Activated CD8-positive, alpha-beta memory T cell treated with anti-CD3 and anti-CD28 coated beads, Interleukin-2, amount 50 U/mL, for 24 hours (primary cell): ENCODE results near the gene TP53RK.
"Not testable (repeated sequence)": the region's sequence is repeated elsewhere in the genome, so short reads cannot be mapped to it uniquely, and the experiment has no call there.

Source experiments
- DNase-seq: peaks from one replicate; pipeline ENCODE4 v3.0.0-alpha.2; 2020; ENCODE audit errors: extremely low read depth

TP53RK gene

DNA sequence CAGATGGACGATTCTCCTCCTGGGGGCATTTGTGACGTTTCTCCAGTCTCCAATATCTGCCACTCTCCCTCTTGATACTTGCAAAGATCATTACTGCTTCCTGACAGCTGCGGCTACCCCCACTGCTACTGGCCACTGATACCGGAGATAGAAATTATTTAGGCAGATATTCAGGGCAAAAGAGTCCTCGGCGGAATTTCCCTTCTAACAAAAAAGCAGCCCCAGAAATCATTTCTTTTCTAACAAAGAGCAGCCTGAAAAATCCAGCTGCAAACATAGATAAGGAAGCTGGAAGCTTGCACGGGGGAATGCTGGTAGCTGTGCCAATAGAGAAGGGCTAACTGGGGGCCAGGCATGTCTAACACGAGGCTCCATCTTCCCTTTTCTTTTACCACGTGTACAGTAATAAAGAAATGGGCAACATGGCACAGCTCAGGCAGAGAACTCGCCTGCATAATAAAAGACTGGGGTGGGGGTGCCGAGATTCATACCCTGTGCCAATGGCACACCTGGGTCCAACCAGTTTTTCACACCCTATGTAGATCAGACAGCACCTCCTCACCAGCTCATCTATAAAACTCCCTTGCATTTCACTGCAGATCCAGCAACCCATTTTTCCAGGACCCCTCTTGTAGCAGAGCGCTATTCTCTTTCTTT is 6.1 kb downstream of the TP53RK start:
- no peak for DNase-seq

DNA sequence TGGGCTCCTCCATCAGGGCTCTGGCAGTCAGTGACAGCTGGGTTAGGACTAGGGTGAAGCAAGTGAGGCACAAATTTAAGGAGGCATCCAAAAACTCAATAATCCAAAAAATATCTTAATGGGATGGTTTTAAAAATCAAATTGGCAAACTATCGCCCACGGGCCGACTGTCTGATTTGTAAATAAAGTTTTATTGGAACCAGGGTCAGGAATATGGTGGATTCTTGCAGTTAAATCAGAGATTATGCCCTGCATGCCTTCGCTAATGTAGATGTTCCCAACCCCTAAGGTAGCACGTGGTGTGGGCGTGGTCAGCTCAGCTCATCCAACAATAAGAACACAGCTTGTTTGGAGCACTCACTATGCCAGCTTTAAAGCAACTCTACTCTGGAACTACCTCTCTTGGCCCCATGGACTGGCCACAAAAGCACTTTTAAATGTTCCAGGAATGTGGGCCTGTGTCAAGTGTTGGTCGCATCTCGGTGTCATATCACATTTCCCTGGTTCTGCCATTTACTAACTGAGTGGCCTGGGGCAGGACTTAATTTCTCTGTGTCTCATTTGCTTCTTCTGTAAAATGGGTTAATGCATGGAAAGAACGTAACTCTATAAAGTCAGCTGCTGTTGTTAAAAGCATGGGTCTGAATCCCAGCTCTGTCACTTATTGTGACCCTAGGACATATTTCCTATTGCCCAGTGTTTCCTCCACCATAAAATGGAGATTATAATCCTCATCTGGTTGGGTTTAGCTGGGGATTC is 7.0 kb downstream of the TP53RK start:
- no peak for DNase-seq

DNA sequence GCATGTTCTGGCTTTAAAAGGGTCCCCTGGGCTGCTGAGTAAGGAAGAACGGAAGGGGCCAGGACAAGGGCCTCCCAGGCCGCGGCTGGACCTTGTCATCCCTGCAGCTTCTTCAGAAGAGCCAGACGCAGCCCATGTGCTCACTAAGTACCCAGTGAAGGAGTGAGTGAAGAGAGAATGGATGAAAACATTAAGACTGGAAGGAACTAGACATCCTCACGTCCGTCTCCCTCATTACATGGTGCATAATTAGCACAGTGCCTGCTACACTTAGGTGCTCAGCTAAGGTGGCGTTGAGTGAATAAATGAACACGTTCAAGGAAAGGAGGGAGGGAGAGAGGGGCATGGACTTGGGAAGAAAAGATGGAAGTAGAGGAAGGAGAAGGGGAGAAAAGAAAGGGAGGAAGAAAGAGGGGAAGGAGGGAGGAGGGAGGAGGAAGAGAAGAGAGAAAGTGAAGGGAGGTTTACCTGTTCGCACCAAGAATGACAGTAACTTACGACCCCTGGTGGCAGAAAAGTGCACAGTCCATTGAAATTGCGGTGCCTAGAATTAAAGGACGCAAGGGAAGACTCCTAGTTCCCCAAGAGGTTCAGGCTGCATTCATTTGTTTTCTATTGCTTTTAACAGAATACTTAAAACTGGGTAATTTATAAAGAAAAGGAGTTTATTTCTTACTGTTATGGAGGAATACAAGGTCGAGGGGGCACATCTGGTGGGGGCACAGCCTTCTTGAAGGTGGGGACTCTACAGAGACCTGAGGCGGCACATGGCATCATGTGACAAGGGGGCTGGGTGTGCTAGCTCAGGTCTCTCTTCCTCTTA is 8.0 kb downstream of the TP53RK start:
- DNase-seq: peak; percentile 31

DNA sequence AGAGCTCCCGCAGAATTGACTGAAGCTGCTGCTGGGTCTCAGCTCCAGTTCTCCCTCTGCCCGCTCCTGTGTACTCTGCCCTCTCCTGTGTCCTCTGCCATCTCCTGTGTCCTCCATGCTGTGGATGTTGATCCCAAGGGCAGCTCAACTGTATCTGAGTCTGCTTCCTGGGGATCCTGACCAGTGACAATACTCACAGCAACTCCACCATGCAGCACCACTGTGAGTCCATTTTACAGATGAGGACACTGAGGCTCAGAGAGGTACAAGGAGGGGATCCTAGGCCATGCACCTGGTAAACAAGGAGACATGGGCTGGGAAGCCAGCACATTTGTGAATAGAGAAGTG is 8.6 kb downstream of the TP53RK start:
- no peak for DNase-seq

DNA sequence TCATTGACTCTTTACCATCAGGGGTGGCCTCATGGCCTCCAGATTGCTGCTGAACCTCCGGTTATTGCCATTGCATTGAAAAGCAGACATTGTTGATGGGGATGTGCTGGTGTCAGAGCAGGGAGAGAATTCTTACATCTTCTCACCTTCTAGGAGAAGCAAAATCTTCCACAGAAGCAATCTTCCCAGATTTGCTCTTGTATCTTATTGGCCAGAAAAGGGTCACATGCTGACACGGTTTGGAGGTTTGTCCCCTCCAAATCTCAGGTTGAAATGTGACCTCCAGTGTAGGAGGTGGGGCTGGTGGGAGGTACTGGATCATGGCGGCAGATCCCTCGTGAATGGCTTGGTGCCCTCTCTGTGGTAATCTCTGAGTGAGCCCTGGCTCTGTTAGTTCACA is 10.7 kb downstream of the TP53RK start:
- no peak for DNase-seq

DNA sequence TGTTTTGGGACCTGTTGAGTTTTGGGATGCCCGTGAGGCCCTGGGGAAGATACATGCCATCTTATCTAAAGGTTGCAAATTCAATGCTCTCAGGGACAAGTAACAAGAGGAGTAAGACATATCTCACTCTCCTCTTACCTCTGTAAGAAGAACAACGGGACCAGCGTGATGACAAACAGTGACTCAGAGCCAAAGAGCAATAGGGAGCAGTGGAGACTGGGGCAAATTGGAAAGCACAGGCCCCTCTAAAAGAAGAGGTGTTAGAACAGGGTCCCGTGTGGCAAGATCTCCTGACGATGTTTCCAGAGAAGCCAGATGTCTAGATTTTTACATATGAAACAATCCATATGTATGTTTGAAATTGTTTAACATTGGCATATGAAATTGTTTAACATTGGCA is 11.6 kb downstream of the TP53RK start:
- no peak for DNase-seq

DNA sequence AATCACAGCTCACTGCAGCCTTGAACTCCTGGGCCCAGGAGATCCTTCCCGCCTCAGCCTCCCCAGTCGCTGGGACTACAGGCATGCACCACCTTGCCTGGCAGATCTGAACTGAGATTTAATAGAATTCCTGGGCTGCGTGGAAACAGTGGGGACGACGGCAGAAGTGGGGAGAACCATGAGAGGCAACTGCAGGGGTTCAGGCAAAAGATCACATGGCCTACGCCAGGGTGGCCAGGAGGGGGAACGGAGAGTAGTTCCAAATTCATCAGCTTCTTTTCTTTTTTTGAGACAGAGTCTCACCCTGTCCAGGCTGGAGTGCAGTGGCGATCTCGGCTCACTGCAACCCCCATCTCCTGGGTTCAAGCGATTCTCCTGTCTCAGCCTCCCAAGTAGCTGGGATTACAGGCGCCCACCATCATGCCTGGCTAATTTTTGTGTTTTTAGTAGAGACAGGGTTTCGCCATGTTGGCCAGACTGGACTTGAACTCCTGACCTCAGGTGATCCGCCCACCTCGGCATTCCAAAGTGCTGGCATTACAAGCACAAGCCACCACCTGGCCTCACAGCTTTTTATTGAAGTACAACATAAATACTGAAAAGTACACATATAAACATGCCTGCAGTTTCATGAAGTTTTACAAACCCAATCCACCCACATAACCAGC is 12.5 kb downstream of the TP53RK start:
- DNase-seq: not testable (repeated sequence)

DNA sequence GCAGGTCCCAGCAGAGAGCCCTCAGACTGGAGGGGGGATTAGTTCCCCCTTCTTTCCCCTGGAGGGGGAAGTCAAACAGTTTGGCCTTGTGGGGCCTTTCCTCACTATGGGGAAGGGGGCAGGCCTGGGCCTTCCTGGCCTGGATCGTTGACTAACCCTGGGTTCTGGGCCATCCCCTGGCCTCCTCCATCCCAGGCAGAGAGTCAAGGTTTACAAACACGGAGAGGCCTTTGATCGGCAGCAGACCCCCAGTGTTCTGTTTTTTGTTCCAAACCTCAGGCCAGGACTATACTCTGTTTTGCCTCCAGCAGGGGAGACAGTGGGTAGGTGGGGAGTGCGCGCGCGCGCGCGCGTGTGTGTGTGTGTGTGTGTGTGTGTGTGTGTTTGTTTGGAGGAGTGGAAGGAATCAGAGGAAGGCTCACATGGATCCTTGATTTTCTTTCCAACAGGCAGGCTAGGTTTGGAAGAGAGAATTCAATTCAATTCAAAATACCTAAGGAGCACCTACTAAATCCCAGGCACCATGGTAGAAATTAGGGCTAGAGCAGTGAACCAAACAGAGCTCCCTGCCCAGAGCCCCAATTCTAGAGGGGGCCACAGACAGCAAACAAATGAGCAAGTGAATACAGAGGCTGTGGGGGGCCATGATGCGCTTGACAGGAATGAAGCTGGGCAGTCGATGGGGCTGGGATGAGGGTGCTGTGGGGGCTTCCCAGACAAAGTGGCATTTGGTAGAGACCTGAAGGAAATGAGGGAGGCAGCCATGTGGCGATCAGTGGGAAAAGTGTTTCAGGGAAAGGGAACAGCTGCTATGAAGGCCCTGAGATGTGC is 14.8 kb downstream of the TP53RK start:
- no peak for DNase-seq

DNA sequence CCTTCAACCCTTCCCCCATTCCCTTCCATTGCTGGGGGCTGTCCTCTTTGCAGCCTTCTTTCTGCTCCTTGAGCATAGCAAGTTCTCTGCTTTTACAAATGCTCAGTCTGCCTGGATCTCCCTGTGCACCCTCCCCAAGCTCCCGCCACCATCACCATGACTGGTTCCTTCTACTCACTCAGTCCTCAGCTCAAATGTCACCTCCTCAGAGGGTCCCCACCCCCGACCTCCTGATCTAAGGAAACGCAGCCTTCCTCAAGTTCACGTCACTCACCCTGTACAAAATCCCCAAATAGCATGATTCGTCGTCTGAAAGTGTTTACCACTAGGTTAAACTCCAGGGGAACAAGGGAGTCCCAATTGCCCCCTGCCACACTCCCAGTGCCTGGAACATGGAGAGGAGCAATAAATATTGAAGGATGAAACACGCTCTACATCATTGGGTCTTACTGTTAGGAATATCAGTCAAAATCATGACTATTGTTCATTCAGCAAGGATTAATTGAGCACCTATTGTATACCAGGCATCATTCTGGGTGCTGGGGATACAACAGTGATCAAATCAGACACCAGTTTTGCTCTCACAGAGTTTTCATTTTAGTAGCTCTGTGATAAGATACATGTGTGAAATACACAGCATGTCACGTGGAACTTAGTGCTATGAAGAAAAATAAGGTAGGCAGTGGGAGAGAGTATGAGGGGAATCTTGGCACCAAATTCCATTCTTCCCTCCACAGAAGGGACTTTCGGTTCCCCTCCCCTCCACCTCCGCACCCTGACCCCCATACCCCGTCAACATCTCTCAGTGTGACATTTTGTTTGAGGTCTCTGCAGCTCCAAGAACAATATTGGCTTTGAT is 15.6 kb downstream of the TP53RK start:
- no peak for DNase-seq

DNA sequence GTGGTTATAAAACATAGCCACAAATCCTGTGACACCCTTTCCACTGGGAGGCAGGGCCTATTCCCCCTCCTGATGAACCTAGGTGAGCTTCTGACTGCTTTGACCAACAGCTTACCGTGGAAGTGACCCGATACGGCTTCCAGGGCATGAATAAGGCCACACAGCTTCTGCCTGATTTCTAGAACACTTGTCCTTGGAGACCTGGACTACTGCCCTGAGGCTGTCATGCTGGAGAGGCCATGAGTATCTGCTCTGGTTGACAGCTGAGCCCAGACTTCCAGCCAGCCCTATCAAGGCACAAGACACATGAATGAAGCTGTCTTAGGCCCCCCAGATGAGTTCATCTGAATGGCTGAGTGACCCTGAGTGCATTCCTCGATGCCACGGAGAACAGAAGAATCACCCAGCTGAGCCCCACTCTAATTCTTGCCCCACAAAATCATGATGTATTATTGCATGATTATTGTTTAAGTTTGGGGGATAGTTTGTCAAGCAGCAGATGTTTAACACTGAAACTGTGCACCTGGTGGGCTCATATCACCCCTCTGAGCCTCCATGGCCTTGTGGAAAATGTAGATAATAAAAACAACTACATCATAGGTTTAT is 16.6 kb downstream of the TP53RK start:
- DNase-seq: no peak

DNA sequence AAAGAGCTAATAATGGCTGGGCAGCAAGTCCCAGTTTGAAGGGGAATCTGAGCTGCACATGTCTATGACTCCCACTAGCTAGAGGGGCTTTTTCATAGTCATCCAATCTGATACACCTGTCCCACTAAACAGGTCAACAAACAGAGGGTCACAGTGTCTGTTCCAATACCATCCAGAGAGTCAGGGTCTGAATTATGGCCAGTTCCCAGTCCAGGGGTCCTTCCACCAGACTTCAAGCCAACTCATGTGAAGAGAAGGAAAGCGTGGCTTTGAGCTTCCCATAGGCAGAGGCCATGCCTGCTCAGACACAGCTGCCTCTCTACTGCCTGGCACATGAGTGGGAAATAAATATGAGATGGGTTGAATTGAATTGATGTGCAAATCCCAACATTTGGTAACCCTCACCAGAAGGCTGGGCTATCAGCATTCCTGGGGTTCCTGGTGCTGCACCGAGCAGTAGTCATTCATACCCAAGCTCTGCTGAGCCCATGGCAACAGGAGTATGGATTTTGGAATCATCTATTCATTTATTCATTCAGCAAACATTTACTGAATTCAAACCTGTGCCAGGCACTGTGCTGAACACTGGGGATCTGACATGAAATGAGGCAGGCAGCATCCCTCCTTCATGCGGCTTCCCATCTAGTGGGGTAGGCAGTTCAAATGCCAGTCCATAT is 17.2 kb downstream of the TP53RK start:
- DNase-seq: no peak

DNA sequence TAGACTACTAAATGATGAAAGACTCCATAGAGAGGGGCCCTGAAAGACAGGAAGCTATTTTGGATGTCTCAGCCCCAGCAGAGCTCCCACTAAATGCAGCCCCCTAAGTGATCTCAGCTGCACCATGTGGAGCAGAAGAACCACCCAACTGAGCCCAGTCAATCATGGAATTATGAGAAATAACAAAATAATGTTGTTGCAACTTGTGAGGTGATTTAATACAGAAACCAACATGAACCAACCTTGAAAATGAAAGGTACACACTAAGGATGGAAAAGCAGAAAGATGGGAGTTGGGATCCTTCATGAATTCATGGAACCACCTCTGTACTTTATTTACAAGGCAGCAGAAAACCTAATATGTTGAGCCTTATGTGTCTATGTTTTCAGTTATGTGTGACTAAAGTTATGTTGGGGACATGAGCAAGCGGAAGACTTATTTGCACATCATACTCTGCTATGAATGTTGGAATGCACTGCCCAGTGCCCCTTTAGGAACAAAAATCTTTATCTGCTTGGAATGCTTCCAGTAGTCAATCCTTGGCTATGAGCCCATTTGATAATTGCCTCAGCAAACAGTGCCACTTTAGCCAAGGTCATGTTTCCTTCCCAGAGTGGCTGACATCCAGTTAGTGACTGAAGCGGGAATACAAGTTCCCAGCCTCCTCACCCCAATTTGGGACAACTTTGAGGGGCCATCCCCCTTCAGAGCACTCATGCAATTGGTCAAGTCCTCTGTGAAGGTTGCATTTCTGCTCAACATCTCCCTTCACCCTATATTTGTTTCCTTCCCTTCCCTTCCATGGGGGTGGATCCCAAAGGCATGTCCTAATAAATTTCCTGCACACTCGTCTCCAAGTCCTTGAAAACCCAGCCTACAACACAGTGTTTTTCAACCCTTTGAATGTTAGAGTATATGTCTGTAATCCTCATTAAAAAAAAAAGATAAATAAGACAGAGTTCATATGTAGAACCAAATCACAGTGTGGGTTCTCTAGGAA is 18.4 kb downstream of the TP53RK start:
- no peak for DNase-seq

DNA sequence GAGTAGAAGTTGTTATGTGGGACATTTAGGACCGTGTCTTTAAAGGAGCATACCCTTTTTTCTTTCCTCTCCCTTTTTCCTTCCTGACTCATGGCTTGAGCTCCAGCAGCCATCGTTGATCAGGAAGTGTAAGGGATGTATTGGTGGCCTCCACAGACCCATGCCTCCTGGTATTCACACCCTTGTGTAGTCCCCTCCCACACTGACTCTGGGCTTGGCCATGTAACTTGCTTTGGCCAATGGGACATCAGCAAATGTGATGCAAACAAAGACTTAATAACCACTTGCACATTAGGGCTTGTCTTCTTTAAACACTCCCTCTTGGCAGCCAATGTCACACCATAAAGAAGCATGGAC is 19.0 kb downstream of the TP53RK start:
- no peak for DNase-seq

DNA sequence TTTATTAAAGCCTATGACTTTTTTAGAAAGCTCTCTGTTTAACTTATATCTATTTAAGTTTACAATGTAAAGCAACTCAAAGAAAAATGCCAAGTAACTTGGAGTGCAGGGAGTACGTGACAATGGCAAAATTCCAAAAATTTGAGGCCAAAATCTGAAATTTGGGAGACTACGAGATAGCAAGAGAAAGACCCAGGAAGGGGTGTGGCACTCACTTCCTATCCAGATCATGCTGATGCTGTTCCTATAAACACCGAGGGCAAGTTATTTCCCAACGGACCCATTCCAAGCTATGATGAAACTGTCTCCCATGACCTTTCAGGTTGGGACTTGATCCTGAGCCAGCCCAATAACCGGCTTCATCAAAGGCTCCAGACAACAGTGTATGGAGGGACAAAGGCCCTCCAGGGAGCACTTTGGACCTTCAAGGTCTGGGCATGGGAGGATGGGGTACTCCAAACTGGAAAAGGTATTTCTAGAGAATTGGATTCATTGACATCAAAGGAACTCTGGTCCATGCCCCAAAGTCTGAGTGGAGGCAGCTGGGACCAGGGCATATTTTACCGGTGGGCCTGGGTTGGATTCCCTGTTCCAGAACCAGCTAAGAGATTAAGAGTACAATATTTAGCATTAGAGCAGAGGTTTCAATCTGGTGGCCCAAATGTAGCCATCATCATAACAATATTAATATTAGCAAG is 22.3 kb downstream of the TP53RK start:
- no peak for DNase-seq

DNA sequence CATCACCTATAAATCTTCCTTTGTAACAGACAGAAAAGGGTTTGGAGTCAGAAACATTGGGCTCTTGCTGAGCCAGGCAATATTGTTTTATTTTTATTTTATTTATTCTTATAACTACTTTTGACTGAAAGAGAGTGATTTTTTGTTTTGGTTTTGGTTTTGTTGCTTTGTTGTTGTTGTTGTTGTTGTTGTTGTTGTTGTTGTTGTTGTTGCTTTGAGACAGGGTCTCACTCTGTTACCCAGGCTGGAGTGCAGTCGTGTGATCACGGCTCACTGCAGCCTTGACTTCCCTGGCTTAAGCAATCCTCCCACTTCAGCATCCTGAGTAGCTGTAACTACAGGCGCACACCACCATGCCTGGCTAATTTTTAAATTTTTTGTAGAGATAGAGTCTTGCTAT is 22.9 kb downstream of the TP53RK start:
- DNase-seq: no peak

DNA sequence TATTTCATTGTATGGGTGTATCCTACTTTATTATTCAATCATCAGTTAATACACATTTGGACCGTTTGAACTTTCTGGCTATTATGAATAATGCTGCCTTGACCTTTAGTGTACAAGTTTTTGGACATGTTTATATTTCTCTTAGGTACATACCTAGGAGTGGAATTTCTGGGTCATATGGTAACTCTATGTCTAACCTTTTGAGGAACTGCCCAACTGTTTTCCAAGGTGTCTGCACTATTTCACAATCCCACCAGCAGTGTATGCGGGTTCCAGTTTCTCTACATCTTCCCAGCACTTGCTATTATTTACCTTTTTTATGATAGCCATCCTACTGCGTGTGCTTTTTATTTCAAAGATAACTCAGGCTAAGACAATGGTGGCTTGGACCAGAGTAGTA is 23.6 kb downstream of the TP53RK start:
- no peak for DNase-seq

DNA sequence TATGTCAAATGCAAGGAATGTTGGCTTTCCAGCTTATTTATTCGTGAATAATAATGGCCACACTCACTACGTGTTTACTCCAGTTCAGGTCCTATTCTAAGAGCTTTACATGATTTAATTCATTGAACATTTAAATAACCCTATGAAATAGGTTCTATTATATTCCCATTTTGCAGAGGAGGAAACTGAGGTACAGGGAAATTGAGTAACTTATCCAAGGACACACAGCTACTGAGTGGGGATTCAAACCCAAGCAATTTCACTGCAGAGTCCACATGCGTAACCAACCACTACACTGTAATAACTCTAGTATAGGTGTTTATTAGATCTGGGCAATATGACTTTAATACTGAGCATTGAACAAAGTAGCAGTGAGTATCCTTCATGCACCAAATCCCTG is 25.7 kb downstream of the TP53RK start:
- DNase-seq: no peak

DNA sequence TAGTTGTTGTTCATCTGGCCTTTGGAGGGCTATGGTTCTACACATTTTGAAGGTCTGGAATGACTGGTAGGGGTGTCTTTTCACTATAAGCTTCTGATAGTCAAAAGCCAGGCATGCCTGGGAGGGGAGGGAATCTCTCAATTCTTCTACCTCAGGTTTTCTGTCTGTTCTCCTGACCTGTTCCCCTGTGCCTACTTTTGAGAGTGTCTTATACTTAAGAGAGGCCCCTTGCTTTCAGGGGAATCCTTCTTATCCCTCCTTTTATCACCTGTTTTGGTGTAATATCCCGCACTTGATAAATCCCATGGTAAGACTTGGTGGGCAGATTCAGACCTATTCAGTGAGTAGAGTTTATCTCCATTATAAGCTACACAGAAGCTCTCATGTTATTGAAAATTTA is 27.6 kb downstream of the TP53RK start:
- no peak for DNase-seq
